Mucosa of gallbladder (tissue), 1 donor: Measurements from ENCODE around the gene PRF1. TPM values are rescaled to one million over a fixed set of nuclear protein-coding genes. Genes with fewer than 3 reads are reported as not detected.
A peak's percentile ranks its signal among the peaks of the same experiment; 100 is the strongest.
"Not testable (repeated sequence)": the region's sequence is repeated elsewhere in the genome, so short reads cannot be mapped to it uniquely, and the experiment has no call there.

Experiments used
- DNase-seq: peaks from one replicate; pipeline ENCODE4 v3.0.0-alpha.2; 2020; ENCODE audit warnings: low spot score
- total RNA-seq: library from RNA; stranded (reverse); gene quantifications from one replicate; pipeline ENCODE4 v1.2.1, GENCODE V29; 2021
- donor health status: DM: no; HTN: no; CAD: no.

PRF1 gene
- total RNA-seq: 7.3 TPM

DNA sequence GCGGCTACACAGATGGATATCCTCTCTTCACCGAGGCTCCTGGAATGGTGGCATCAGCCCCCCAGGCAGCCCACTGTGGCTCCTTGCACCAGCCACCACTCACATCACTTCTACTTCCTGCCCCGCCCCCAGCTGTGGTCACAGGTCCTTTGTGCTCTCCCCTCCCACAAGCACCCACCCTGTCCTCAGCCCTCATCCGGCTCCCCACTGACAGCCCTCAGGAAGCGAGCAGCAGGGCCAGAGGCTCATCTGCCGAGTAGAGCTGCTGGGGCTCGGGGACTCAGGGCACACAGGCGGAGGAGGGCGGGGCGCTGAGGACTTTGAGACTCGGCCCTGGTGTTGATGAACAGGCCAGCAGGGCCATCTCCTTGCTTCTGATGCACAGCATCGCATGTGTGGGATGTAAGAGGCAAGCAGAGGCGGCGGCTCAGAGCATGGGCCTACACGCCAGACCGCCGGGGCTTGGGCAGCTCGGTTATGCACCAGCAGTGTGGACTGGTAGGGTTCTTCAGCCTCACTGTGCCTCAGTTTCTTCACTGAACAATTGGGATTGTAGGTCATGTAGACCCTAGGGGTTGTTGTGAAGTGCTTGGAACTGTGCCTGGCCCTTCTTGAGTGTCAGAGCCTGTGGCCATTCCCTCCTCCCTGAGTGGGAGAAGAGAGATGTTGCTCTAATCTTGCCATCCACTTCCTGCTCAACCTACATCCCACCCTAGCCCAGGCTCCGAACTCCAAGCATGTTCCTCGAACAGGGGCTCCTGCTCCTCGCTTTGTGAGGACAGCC is at the start of gene PRF1:
Gene PRF1 (minus strand): TSS at position 77 of the 784 bp plus-strand sequence. CDS start 1,839 bp downstream, outside the sequence.
- peak; percentile 55 for DNase-seq

DNA sequence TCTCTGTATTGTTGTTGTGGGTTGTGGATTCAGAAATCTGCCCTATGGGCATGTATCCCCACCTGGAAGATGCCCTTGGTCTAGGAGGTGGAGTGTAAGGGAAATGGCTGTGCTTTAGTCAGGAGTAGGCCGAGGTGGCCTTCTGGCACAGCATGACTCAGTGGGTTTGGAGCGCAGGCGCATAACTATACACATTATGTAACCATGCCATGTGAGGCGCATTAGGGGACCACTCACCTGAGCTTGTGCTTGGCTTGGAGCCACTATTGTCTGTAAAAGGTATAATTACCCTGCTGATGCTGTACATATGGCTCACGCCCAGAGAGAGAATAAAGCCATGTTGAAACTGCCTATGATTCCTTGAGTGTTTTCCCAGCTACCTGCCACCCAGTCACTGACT is 49.1 kb upstream of the PRF1 start:
- no peak for DNase-seq

- no peak for DNase-seq
These were observed 48.2 kb upstream of the PRF1 start for GRCh38 chr10:70650718-70651117.

DNA sequence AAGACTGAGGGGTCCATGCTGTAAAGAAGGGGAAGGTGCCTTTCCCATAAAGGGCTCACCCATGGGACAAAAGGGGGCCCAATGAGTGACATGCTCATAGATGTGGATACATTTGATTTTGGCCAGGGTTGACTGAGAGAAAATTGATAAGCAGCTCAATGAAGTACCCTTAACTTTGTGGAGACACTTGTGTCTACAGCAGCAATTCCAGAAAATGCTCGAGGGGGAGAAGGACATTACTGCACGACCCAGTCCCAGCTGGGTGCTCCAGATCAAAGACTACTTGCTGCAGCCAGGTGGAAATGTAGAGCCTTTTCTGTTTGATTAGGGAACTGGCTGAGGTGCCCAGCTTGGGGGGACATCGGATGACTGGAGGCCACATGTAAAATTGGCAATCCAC is 47.6 kb upstream of the PRF1 start:
- DNase-seq: no peak

GRCh38 chr10:70649526-70649925 is 47.0 kb upstream of the PRF1 start:
- no peak for DNase-seq

- no peak for DNase-seq
These were observed 45.9 kb upstream of the PRF1 start for GRCh38 chr10:70648427-70648826.

GRCh38 chr10:70647086-70647485 is 44.5 kb upstream of the PRF1 start:
- DNase-seq: no peak

GRCh38 chr10:70644959-70645358 is 42.4 kb upstream of the PRF1 start:
- DNase-seq: not testable (repeated sequence)

- DNase-seq: not testable (repeated sequence)
These were observed 40.7 kb upstream of the PRF1 start for GRCh38 chr10:70643272-70643671.

GRCh38 chr10:70639640-70640383 is 37.3 kb upstream of the PRF1 start:
- not testable (repeated sequence) for DNase-seq

DNA sequence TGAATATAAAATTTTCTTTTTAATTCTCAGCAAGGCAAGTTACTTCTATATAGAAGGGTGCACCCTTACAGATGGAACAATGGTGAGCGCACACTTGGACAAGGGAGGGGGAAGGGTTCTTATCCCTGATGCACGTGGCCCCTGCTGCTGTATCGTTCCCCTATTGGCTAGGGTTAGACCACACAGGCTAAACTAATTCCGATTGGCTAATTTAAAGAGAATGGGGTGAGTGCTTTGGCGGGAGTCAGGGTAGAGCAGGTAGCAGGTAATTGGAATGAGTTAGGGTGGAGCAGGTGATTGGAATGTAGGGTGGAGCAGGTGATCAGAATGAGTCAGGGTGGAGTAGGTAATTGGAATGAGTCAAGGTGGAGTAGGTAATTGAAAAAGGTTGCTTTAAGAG is 32.0 kb upstream of the PRF1 start:
- not testable (repeated sequence) for DNase-seq

- no peak for DNase-seq
These were observed 31.5 kb upstream of the PRF1 start for GRCh38 chr10:70634011-70634410.

GRCh38 chr10:70631735-70632134 is 29.2 kb upstream of the PRF1 start:
- DNase-seq: not testable (repeated sequence)

- no peak for DNase-seq
These were observed 26.8 kb upstream of the PRF1 start for GRCh38 chr10:70629338-70629737.

DNA sequence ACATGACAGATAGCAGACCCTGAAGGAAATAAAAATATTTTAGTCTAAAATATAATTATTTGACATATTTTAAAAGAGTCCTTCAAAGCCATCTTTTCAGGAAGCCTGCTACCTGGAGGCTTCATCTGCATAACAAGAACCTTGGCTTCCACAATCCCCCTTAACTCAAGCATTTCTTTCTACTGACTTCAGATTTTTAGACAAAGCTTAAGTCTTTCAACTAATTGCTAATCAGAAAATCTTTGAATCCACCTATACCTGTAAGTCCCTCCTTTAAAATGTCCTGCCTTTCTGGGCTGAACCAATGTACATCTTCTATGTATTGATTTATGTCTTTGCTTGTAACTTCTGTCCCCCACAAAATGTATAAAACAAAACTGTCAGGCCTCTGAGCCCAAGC is 23.5 kb upstream of the PRF1 start:
- no peak for DNase-seq

GRCh38 chr10:70622981-70623844 is 20.7 kb upstream of the PRF1 start:
- no peak for DNase-seq

GRCh38 chr10:70622541-70622940 is 20.0 kb upstream of the PRF1 start:
- no peak for DNase-seq

- DNase-seq: no peak
These were observed 19.1 kb upstream of the PRF1 start for GRCh38 chr10:70621503-70622078.

DNA sequence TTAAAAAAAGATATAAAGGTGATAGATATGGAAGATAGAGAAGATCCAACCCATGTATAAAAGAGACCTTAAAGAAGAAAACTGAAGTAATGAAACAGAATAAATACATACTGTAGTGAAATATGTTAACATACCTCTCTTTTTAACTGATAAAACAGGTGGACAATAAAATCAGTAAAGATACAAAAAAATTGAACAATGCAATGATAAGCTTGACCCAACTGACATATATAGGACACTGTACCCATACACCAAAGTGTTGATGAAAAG is 17.4 kb upstream of the PRF1 start:
- no peak for DNase-seq

DNA sequence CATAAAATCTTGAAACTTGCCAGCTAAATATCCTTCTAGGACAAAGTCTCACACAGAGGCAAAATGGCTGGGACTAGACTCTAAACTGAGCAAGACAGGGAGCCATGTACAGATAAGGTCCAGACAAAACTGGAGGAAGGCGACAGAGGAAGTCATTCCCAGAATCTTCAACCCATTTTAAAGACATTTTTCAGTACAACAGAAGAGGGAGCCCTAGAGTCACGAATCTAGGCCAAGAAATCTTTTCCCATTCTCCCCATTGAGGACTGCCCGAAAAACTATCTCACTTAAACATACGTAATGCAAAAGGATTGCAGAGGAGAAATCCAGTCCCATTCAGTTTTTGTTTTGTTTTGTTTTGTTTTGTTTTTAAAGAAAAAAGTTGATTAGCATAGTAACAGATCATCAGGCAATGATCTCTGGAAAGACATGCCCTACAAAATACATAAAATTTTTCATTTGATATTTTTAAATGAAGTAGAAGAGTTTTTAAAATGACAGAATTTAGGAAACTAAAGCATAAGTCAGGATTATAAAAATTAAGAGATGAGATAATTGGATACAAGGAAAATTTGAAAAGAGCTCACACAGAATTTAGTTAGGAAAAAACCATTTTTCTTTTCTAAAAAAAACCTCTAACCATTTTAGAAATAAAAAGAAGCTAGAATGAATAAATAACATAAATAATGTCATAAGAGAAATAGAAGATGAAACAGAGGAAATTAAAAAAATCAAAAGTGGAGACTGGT is 16.9 kb upstream of the PRF1 start:
- DNase-seq: no peak

DNA sequence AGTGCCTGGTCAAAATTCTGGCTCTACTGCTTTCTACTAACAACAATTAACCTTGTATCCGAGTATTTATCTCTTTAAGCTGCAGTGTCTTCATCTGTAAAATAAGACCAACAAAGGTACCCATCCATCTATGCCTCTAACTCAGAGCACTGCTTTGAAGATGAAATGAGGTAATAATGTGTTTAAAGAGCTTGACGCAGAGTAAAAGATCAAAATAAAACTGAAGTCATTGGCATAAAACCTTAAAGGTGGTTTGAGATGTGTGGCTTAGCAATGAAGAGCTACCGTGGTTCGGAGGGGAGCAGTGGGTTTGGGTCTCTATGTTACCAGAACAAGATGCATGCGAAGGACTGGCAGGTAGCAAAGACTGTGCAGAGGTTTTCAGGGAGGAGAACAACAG is 16.1 kb upstream of the PRF1 start:
- no peak for DNase-seq
